Thyroid gland (tissue), 4 donors: ENCODE results near the gene CLK4.

Source experiments
- POLR2A ChIP-seq, 2 donors: fragments of 450-650 bp; IDR thresholded peaks; one replicate each; pipeline ENCODE4 v1.6.1; 2017; ENCODE audit warnings: antibody characterized with exemption in 2 of 2, mild to moderate bottlenecking in 2 of 2, moderate library complexity in 1 of 2
- TF ChIP-seq, protein P1 (sequence below), 6 experiments: fragments of 200-600 bp in 3 of 6; fragments of 450-650 bp in 3 of 6; sonication (generic) in 3 of 6; IDR thresholded peaks; one replicate each; pipeline ENCODE4 v1.5.1; 2016 to 2019; ENCODE audit warnings: antibody characterized with exemption in 6 of 6, mild to moderate bottlenecking in 2 of 6, inconsistent platforms in 1 of 6, moderate library complexity in 1 of 6

GRCh38 chr5:178583279-178583678 is 43.6 kb downstream of the CLK4 start:
- TF ChIP-seq, protein P1, sequence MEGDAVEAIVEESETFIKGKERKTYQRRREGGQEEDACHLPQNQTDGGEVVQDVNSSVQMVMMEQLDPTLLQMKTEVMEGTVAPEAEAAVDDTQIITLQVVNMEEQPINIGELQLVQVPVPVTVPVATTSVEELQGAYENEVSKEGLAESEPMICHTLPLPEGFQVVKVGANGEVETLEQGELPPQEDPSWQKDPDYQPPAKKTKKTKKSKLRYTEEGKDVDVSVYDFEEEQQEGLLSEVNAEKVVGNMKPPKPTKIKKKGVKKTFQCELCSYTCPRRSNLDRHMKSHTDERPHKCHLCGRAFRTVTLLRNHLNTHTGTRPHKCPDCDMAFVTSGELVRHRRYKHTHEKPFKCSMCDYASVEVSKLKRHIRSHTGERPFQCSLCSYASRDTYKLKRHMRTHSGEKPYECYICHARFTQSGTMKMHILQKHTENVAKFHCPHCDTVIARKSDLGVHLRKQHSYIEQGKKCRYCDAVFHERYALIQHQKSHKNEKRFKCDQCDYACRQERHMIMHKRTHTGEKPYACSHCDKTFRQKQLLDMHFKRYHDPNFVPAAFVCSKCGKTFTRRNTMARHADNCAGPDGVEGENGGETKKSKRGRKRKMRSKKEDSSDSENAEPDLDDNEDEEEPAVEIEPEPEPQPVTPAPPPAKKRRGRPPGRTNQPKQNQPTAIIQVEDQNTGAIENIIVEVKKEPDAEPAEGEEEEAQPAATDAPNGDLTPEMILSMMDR (IDR thresholded peaks at IDR 0.05): no peak
- TF ChIP-seq POLR2A (IDR thresholded peaks at IDR 0.05): no peak
